ENCODE measurements around the gene ACBD6. TPM values are rescaled to one million over a fixed set of nuclear protein-coding genes. Genes with fewer than 3 reads are reported as not detected.

The ACBD6 gene
- total and polyA plus RNA-seq, 4 donors, result 8.3 to 17.3 (median 14.0) TPM

DNA sequence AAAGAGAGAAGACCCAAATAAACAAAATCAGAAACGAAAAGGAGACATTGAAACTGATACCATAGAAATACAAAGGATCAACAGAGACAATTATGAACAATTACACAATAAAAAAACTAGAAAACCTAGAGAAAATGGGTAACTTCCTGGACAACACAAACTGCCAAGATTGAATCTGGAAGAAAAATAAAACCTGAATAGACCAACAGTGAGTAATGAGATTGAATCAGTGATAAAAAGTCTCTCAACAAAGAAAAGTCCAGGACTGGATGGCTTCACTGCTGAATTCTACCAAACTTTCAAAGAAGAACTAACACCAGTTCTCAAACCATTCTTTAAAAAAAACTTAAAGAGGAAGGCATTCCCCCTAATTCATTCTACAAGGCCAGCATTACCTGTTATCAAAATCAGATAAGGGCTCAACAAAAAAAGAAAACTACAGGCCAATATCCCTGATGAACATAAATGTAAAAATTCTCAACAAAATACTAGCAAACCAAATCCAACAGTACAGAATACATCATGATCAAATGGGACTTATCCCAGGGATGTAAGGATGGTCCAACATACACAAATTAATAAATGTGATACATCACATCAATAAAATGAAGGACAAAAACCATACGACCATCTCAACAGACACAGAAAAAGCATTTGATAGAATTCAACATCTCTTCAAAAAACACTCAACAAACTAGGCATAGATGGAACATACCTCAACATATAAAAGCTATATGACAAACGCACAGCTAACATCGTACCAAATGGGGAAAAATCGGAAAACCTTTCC, 119.9 kb downstream of the ACBD6 start:
- no peaks in the 10 kb centered on the region for H3K27me3 ChIP-seq (ENCODE audit: control insufficient read depth in 4 of 4, insufficient read depth in 4 of 4, low read length in 3 of 4)
- DNase-seq (ENCODE audit: low spot score), result no peak
- H3K4me1 ChIP-seq (ENCODE audit: control insufficient read depth in 4 of 4, insufficient read depth in 4 of 4, low read length in 3 of 4), result no peaks in the 10 kb centered on the region
- H3K27ac ChIP-seq (ENCODE audit: low read depth in 1 of 2, low read length in 2 of 2), result no peak overlapping the region
- peaks cover 0 to 21% (median 8%) of the 10 kb centered on the region in 4 donors for H3K9me3 ChIP-seq (ENCODE audit: control insufficient read depth in 4 of 4, low read length in 3 of 4)
- WGBS, result 93% methylated on average over 5 of the region's 5 CpGs
- no peak overlapping the region for H3K9ac ChIP-seq (ENCODE audit: low read depth in 1 of 2, low read length in 2 of 2)
- TF ChIP-seq, protein P1, sequence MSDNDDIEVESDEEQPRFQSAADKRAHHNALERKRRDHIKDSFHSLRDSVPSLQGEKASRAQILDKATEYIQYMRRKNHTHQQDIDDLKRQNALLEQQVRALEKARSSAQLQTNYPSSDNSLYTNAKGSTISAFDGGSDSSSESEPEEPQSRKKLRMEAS (IDR thresholded peaks at IDR 0.05), result no peak
- TF ChIP-seq GABPA (IDR thresholded peaks at IDR 0.05 in 1 of 2, conservative IDR thresholded peaks at IDR 0.05 in 1 of 2) (no peak), FOXA1 (IDR thresholded peaks at IDR 0.05) (no peak), EGR1 (IDR thresholded peaks at IDR 0.05; ENCODE audit: low read depth in 2 of 2) (no peak), SP1 (IDR thresholded peaks at IDR 0.05) (no peak), FOXA2 (IDR thresholded peaks at IDR 0.05) (no peak), TAF1 (conservative IDR thresholded peaks at IDR 0.05) (no peak), RXRA (IDR thresholded peaks at IDR 0.05) (no peak), YY1 (IDR thresholded peaks at IDR 0.05) (no peak), HNF4G (IDR thresholded peaks at IDR 0.05) (no peak), NR2F2 (IDR thresholded peaks at IDR 0.05) (no peak), RAD21 (IDR thresholded peaks at IDR 0.05) (no peak)
- TF ChIP-seq, protein P2, sequence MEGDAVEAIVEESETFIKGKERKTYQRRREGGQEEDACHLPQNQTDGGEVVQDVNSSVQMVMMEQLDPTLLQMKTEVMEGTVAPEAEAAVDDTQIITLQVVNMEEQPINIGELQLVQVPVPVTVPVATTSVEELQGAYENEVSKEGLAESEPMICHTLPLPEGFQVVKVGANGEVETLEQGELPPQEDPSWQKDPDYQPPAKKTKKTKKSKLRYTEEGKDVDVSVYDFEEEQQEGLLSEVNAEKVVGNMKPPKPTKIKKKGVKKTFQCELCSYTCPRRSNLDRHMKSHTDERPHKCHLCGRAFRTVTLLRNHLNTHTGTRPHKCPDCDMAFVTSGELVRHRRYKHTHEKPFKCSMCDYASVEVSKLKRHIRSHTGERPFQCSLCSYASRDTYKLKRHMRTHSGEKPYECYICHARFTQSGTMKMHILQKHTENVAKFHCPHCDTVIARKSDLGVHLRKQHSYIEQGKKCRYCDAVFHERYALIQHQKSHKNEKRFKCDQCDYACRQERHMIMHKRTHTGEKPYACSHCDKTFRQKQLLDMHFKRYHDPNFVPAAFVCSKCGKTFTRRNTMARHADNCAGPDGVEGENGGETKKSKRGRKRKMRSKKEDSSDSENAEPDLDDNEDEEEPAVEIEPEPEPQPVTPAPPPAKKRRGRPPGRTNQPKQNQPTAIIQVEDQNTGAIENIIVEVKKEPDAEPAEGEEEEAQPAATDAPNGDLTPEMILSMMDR (IDR thresholded peaks at IDR 0.05; ENCODE audit: low read depth, low read length, missing input control), result no peak
- TF ChIP-seq, protein P3, sequence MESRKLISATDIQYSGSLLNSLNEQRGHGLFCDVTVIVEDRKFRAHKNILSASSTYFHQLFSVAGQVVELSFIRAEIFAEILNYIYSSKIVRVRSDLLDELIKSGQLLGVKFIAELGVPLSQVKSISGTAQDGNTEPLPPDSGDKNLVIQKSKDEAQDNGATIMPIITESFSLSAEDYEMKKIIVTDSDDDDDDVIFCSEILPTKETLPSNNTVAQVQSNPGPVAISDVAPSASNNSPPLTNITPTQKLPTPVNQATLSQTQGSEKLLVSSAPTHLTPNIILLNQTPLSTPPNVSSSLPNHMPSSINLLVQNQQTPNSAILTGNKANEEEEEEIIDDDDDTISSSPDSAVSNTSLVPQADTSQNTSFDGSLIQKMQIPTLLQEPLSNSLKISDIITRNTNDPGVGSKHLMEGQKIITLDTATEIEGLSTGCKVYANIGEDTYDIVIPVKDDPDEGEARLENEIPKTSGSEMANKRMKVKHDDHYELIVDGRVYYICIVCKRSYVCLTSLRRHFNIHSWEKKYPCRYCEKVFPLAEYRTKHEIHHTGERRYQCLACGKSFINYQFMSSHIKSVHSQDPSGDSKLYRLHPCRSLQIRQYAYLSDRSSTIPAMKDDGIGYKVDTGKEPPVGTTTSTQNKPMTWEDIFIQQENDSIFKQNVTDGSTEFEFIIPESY (IDR thresholded peaks at IDR 0.05), result no peak
- TF ChIP-seq, protein P4, sequence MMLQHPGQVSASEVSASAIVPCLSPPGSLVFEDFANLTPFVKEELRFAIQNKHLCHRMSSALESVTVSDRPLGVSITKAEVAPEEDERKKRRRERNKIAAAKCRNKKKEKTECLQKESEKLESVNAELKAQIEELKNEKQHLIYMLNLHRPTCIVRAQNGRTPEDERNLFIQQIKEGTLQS (IDR thresholded peaks at IDR 0.05), result no peak
- TF ChIP-seq, protein P5, sequence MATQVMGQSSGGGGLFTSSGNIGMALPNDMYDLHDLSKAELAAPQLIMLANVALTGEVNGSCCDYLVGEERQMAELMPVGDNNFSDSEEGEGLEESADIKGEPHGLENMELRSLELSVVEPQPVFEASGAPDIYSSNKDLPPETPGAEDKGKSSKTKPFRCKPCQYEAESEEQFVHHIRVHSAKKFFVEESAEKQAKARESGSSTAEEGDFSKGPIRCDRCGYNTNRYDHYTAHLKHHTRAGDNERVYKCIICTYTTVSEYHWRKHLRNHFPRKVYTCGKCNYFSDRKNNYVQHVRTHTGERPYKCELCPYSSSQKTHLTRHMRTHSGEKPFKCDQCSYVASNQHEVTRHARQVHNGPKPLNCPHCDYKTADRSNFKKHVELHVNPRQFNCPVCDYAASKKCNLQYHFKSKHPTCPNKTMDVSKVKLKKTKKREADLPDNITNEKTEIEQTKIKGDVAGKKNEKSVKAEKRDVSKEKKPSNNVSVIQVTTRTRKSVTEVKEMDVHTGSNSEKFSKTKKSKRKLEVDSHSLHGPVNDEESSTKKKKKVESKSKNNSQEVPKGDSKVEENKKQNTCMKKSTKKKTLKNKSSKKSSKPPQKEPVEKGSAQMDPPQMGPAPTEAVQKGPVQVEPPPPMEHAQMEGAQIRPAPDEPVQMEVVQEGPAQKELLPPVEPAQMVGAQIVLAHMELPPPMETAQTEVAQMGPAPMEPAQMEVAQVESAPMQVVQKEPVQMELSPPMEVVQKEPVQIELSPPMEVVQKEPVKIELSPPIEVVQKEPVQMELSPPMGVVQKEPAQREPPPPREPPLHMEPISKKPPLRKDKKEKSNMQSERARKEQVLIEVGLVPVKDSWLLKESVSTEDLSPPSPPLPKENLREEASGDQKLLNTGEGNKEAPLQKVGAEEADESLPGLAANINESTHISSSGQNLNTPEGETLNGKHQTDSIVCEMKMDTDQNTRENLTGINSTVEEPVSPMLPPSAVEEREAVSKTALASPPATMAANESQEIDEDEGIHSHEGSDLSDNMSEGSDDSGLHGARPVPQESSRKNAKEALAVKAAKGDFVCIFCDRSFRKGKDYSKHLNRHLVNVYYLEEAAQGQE (IDR thresholded peaks at IDR 0.05), result no peak
- peaks cover 0 to 3% (median 0%) of the 10 kb centered on the region in 4 donors for H3K36me3 ChIP-seq (ENCODE audit: control insufficient read depth in 4 of 4, insufficient read depth in 3 of 4, low read depth in 1 of 4, low read length in 3 of 4)
- no peak overlapping the region for H3K4me3 ChIP-seq (ENCODE audit: low read depth in 1 of 3, low read length in 3 of 3)

Measured in liver (tissue), 9 donors.